Esophagus muscularis mucosa (tissue), 4 donors: ENCODE measurements around the gene FUCA1. TPM values are rescaled to one million over a fixed set of nuclear protein-coding genes. Genes with fewer than 3 reads are reported as not detected.

ENCODE experiments used
- DNase-seq: peaks from one replicate; pipeline ENCODE4 v3.0.0-alpha.2; 2017; ENCODE audit errors: extremely low spot score
- H3K27ac ChIP-seq, 4 donors: fragments of 200-600 bp; sonication (generic); replicated peaks in 1 of 4; 1 replicate in 3 of 4; 2 replicates in 1 of 4; pipeline ENCODE4 v1.5.1; 2016 to 2019; ENCODE audit warnings: mild to moderate bottlenecking in 1 of 4
- H3K27me3 ChIP-seq, 4 donors: fragments of 200-600 bp; sonication (generic); one replicate each; pipeline versions ENCODE4 v1.5.1 to v1.6.0; 2016 to 2019
- H3K36me3 ChIP-seq, 4 donors: fragments of 200-600 bp; sonication (generic); one replicate each; pipeline ENCODE4 v1.5.1; 2016 to 2019
- H3K4me1 ChIP-seq, 4 donors: fragments of 200-600 bp; sonication (generic); one replicate each; pipeline ENCODE4 v1.5.1; 2016 to 2019
- H3K4me3 ChIP-seq, 4 donors: fragments of 200-600 bp; sonication (generic); 1 replicate in 2 of 4; 2 replicates in 2 of 4; pipeline ENCODE4 v1.5.1; 2016 to 2019; ENCODE audit warnings: mild to moderate bottlenecking in 4 of 4, moderate library complexity in 1 of 4
- H3K9me3 ChIP-seq, 4 donors: fragments of 200-600 bp; sonication (generic); 1 replicate in 3 of 4; 2 replicates in 1 of 4; pipeline ENCODE4 v1.5.1; 2016 to 2019
- CTCF ChIP-seq, 3 experiments: fragments of 200-600 bp in 2 of 3; fragments of 450-650 bp in 1 of 3; sonication (generic) in 2 of 3; IDR thresholded peaks; one replicate each; pipeline ENCODE4 v1.5.1; 2017 to 2019; ENCODE audit warnings: antibody characterized with exemption in 3 of 3, mild to moderate bottlenecking in 2 of 3, moderate library complexity in 1 of 3
- EP300 ChIP-seq: sonication (generic); formaldehyde crosslinking; IDR thresholded peaks from one replicate; pipeline ENCODE4 v1.6.1; 2017; ENCODE audit warnings: antibody characterized with exemption
- POLR2A ChIP-seq: fragments of 450-650 bp; IDR thresholded peaks from one replicate; pipeline ENCODE4 v1.6.1; 2017; ENCODE audit warnings: antibody characterized with exemption, moderate library complexity, mild to moderate bottlenecking, low read depth
- POLR2AphosphoS5 ChIP-seq, 2 donors: sonication (generic); formaldehyde crosslinking; IDR thresholded peaks; one replicate each; pipeline ENCODE4 v1.6.1; 2017; ENCODE audit warnings: antibody characterized with exemption in 2 of 2
- WGBS: methylation state at CpG from one replicate; pipeline ENCODE4 v1.1.5; 2018; 5-methylcytosine and 5-hydroxymethylcytosine counted together
- intact Hi-C: fragments of 100-400 bp; cut with DNase I; formaldehyde crosslinking; loops from one replicate; pipeline ENCODE4 v1.15.1; 2023
- total RNA-seq, 4 donors: library from RNA; depleted of rRNA; stranded (reverse); fragments of >200 nt; gene quantifications; one replicate each; pipeline versions ENCODE4 v1.1.0 to v1.2.1, GENCODE V29; 2016

Gene FUCA1
- 10 to 100 TPM; 20.0 to 25.9 (median 25.2) TPM for total RNA-seq

GRCh38 chr1:23867895-23868556, at the start of gene FUCA1:
TSS of gene FUCA1 (minus strand) at chr1:23868290. CDS start at chr1:23868286, 4 bp downstream.
- TF ChIP-seq POLR2A: peak; percentile 66
- no peak for TF ChIP-seq EP300
- peak; percentile 94 to 96 (median 96) for TF ChIP-seq CTCF (IDR thresholded peaks at IDR 0.05)
- peak; percentile 87 to 90 for TF ChIP-seq POLR2AphosphoS5 (IDR thresholded peaks at IDR 0.05)
- Histone ChIP-seq H3K27me3 (no peaks in the 10 kb centered on the region), H3K4me3 (peak within 1 kb of the TSS; percentile 72 to 92 (median 86)), H3K4me1 (peaks cover 17 to 34% (median 22%) of the 10 kb centered on the region in 4 donors), H3K9me3 (no peaks in the 10 kb centered on the region), H3K27ac (peak within 1 kb of the TSS; percentile 57 to 82 (median 77)), H3K36me3 (peaks cover 0 to 24% (median 15%) of the 10 kb centered on the region in 4 donors)
- 0% methylated on average over 28 of the region's 71 CpGs for WGBS
- DNase-seq: peak; percentile 98
- intact Hi-C loops: loop anchor here (5.0 kb wide), 3 partner anchors 56 to 159 kb away; partner anchors contain the start of gene PITHD1

GRCh38 chr1:23916209-23917131, 48.4 kb upstream of the FUCA1 start:
- H3K27me3 ChIP-seq: peaks cover 0 to 8% (median 0%) of the 10 kb centered on the region in 4 donors
- DNase-seq: no peak
- no peak overlapping the region for H3K4me3 ChIP-seq
- intact Hi-C loops: no loop called here
- peaks cover 9 to 20% (median 17%) of the 10 kb centered on the region in 4 donors for H3K4me1 ChIP-seq
- WGBS: 56% methylated on average over 11 of the region's 12 CpGs
- H3K36me3 ChIP-seq: no peaks in the 10 kb centered on the region
- peak overlapping the region in 1 of 4 donors; percentile 6 for H3K27ac ChIP-seq
- no peaks in the 10 kb centered on the region for H3K9me3 ChIP-seq
- TF ChIP-seq POLR2A (no peak), CTCF (IDR thresholded peaks at IDR 0.05) (peak; percentile 49 to 72 (median 64)), POLR2AphosphoS5 (IDR thresholded peaks at IDR 0.05) (peak in 1 of 2 donors; percentile 13)

- no peak overlapping the region for H3K4me3 ChIP-seq
- H3K36me3 ChIP-seq: no peaks in the 10 kb centered on the region
- H3K9me3 ChIP-seq: no peaks in the 10 kb centered on the region
- 93% methylated on average over 5 of the region's 5 CpGs for WGBS
- TF ChIP-seq EP300: no peak
- TF ChIP-seq CTCF (IDR thresholded peaks at IDR 0.05): no peak
- TF ChIP-seq POLR2A: no peak
- no peak for TF ChIP-seq POLR2AphosphoS5 (IDR thresholded peaks at IDR 0.05)
- H3K4me1 ChIP-seq: peaks cover under 1 to 12% (median 11%) of the 10 kb centered on the region in 4 donors
- no peak overlapping the region for H3K27ac ChIP-seq
- peaks cover 0 to 15% (median 0%) of the 10 kb centered on the region in 4 donors for H3K27me3 ChIP-seq
- intact Hi-C loops: loop anchor here (2.0 kb wide), 1 partner anchor 143 kb away; no protein-coding TSS in a partner anchor
- no peak for DNase-seq
These were observed 47.4 kb upstream of the FUCA1 start for GRCh38 chr1:23915466-23915865.

GRCh38 chr1:23914921-23915320, 46.8 kb upstream of the FUCA1 start:
- peaks cover 0 to 15% (median 0%) of the 10 kb centered on the region in 4 donors for H3K27me3 ChIP-seq
- no peaks in the 10 kb centered on the region for H3K36me3 ChIP-seq
- H3K4me3 ChIP-seq: no peak overlapping the region
- H3K27ac ChIP-seq: no peak overlapping the region
- intact Hi-C loops: loop anchor here (2.0 kb wide), 1 partner anchor 142 kb away; no protein-coding TSS in a partner anchor
- TF ChIP-seq EP300 (no peak), POLR2A (no peak), POLR2AphosphoS5 (IDR thresholded peaks at IDR 0.05) (no peak), CTCF (IDR thresholded peaks at IDR 0.05) (no peak)
- DNase-seq: no peak
- H3K9me3 ChIP-seq: no peaks in the 10 kb centered on the region
- WGBS: 95% methylated on average over 4 of the region's 4 CpGs
- peaks cover 0 to 7% (median 5%) of the 10 kb centered on the region in 4 donors for H3K4me1 ChIP-seq
